Neural progenitor cell (in vitro differentiated cells): ENCODE data around the gene DPF3. TPM values are rescaled to one million over a fixed set of nuclear protein-coding genes. Genes with fewer than 3 reads are reported as not detected.

Experiments
- DNase-seq: peaks from one replicate; pipeline ENCODE4 v3.0.0-alpha.2; 2016; ENCODE audit warnings: low spot score
- H2AFZ ChIP-seq: fragments of 200-600 bp; sonication (generic); replicated peaks from 2 replicates; pipeline ENCODE4 v1.6.1; 2016; ENCODE audit warnings: antibody characterized with exemption
- H3F3A ChIP-seq: fragments of 200-600 bp; sonication (generic); 2 replicates; pipeline ENCODE4 v1.6.1; 2016; ENCODE audit warnings: antibody characterized with exemption, low read depth
- H3K27ac ChIP-seq: fragments of 200-600 bp; sonication (generic); 2 replicates; pipeline ENCODE4 v1.5.1; 2016; ENCODE audit warnings: mild to moderate bottlenecking
- H3K27me3 ChIP-seq: fragments of 200-600 bp; sonication (generic); 2 replicates; pipeline ENCODE4 v1.6.1; 2016; ENCODE audit warnings: mild to moderate bottlenecking, moderate library complexity
- H3K36me3 ChIP-seq: fragments of 200-600 bp; sonication (generic); 2 replicates; pipeline ENCODE4 v1.5.1; 2016
- H3K4me1 ChIP-seq: fragments of 200-600 bp; sonication (generic); 2 replicates; pipeline ENCODE4 v1.6.1; 2016; ENCODE audit warnings: mixed run types
- H3K4me2 ChIP-seq: fragments of 200-600 bp; sonication (generic); 2 replicates; pipeline ENCODE4 v1.6.1; 2016
- H3K4me3 ChIP-seq: fragments of 200-600 bp; sonication (generic); 2 replicates; pipeline ENCODE4 v1.5.1; 2016
- H3K79me2 ChIP-seq: fragments of 200-600 bp; sonication (generic); 2 replicates; pipeline ENCODE4 v1.6.1; 2016; ENCODE audit warnings: low read depth
- H3K9ac ChIP-seq: fragments of 200-600 bp; sonication (generic); 2 replicates; pipeline ENCODE4 v1.6.1; 2016
- H3K9me3 ChIP-seq: fragments of 200-600 bp; sonication (generic); 2 replicates; pipeline ENCODE4 v1.5.1; 2016; ENCODE audit warnings: low read depth
- H4K20me1 ChIP-seq: fragments of 200-600 bp; sonication (generic); 2 replicates; pipeline ENCODE4 v1.6.1; 2016; ENCODE audit warnings: low read depth
- H3K27ac Mint-ChIP-seq: 3 replicates; pipeline ENCODE4 v1.8.0; 2021; ENCODE audit warnings: mixed read lengths
- H3K27me3 Mint-ChIP-seq: 2 replicates; pipeline ENCODE4 v1.8.0; 2022; ENCODE audit warnings: low read depth, mild to moderate bottlenecking, inconsistent platforms, moderate library complexity, mixed read lengths; ENCODE audit not compliant: insufficient read depth
- H3K36me3 Mint-ChIP-seq: 3 replicates; pipeline ENCODE4 v1.8.0; 2021; ENCODE audit warnings: mixed read lengths
- H3K4me1 Mint-ChIP-seq: 3 replicates; pipeline ENCODE4 v1.8.0; 2021; ENCODE audit warnings: mixed read lengths
- H3K4me3 Mint-ChIP-seq: 3 replicates; pipeline ENCODE4 v1.8.0; 2021; ENCODE audit warnings: mild to moderate bottlenecking, moderate library complexity, mixed read lengths
- H3K9me3 Mint-ChIP-seq: 3 replicates; pipeline ENCODE4 v1.8.0; 2020; ENCODE audit warnings: mixed read lengths
- EZH2 ChIP-seq: fragments of 200-600 bp; sonication (generic); IDR thresholded peaks from 2 replicates; pipeline ENCODE4 v1.6.1; 2017; ENCODE audit warnings: antibody characterized with exemption, mild to moderate bottlenecking, moderate library complexity
- EZH2phosphoT487 ChIP-seq: fragments of 200-600 bp; sonication (generic); IDR thresholded peaks from 2 replicates; pipeline ENCODE4 v1.6.1; 2017; ENCODE audit warnings: antibody characterized with exemption
- total RNA-seq: library from RNA; depleted of rRNA; stranded (reverse); fragments of >200 nt; gene quantifications from 2 replicates; pipeline ENCODE4 v1.2.3, GENCODE V29; 2015; ENCODE audit warnings: low replicate concordance
- TF ChIP-seq, protein P1 (sequence below): fragments of 200-600 bp; sonication (generic); IDR thresholded peaks from 2 replicates; pipeline ENCODE4 v1.5.1; 2017; ENCODE audit warnings: antibody characterized with exemption, mild to moderate bottlenecking

DPF3 gene
- total RNA-seq, 1 donor from 2014 or later = not detected

- no peaks in the 10 kb centered on the region for H3K79me2 ChIP-seq
- H2AFZ ChIP-seq = no peak overlapping the region
- no peak overlapping the region for H3K27ac Mint-ChIP-seq
- DNase-seq = no peak
- no peaks in the 10 kb centered on the region for H3K36me3 Mint-ChIP-seq
- no peak overlapping the region for H3K4me3 Mint-ChIP-seq
- no peaks in the 10 kb centered on the region for H3K36me3 ChIP-seq
- H3K9ac ChIP-seq = no peak overlapping the region
- H3K9me3 Mint-ChIP-seq = peaks cover 3% of the 10 kb centered on the region
- no peaks in the 10 kb centered on the region for H4K20me1 ChIP-seq
- peaks cover 12% of the 10 kb centered on the region for H3K4me1 Mint-ChIP-seq
- H3K4me3 ChIP-seq = no peak overlapping the region
- peaks cover 15% of the 10 kb centered on the region for H3K4me1 ChIP-seq
- H3K27ac ChIP-seq = no peak overlapping the region
- H3K4me2 ChIP-seq = no peak overlapping the region
- no peaks in the 10 kb centered on the region for H3K27me3 ChIP-seq
- no peaks in the 10 kb centered on the region for H3K9me3 ChIP-seq
- peaks cover 3% of the 10 kb centered on the region for H3K27me3 Mint-ChIP-seq
- TF ChIP-seq, protein P1, sequence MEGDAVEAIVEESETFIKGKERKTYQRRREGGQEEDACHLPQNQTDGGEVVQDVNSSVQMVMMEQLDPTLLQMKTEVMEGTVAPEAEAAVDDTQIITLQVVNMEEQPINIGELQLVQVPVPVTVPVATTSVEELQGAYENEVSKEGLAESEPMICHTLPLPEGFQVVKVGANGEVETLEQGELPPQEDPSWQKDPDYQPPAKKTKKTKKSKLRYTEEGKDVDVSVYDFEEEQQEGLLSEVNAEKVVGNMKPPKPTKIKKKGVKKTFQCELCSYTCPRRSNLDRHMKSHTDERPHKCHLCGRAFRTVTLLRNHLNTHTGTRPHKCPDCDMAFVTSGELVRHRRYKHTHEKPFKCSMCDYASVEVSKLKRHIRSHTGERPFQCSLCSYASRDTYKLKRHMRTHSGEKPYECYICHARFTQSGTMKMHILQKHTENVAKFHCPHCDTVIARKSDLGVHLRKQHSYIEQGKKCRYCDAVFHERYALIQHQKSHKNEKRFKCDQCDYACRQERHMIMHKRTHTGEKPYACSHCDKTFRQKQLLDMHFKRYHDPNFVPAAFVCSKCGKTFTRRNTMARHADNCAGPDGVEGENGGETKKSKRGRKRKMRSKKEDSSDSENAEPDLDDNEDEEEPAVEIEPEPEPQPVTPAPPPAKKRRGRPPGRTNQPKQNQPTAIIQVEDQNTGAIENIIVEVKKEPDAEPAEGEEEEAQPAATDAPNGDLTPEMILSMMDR = no peak
- TF ChIP-seq EZH2 = no peak
- no peak for TF ChIP-seq EZH2phosphoT487
- H3F3A ChIP-seq = peaks cover 6% of the 10 kb centered on the region
Observed at GRCh38 chr14:72808564-72808963, 85.3 kb downstream of the DPF3 start.

- Mint-ChIP-seq H3K36me3 (no peaks in the 10 kb centered on the region), H3K4me3 (no peak overlapping the region), H3K4me1 (peaks cover 5% of the 10 kb centered on the region), H3K27ac (no peak overlapping the region), H3K27me3 (peaks cover 3% of the 10 kb centered on the region), H3K9me3 (no peaks in the 10 kb centered on the region)
- Histone ChIP-seq H3K4me1 (peaks cover 13% of the 10 kb centered on the region), H3K4me2 (no peak overlapping the region), H3K9me3 (no peaks in the 10 kb centered on the region), H3K27ac (no peak overlapping the region), H3F3A (peaks cover 6% of the 10 kb centered on the region), H2AFZ (no peak overlapping the region), H3K36me3 (no peaks in the 10 kb centered on the region), H3K4me3 (no peak overlapping the region), H3K9ac (no peak overlapping the region), H3K79me2 (no peaks in the 10 kb centered on the region), H4K20me1 (no peaks in the 10 kb centered on the region), H3K27me3 (no peaks in the 10 kb centered on the region)
- DNase-seq = no peak
- TF ChIP-seq, protein P1 = no peak
- no peak for TF ChIP-seq EZH2phosphoT487
Observed at GRCh38 chr14:72802588-72802946, 91.3 kb downstream of the DPF3 start.

GRCh38 chr14:72801836-72802587 lies 91.9 kb downstream of the DPF3 start:
- Histone ChIP-seq H2AFZ (no peak overlapping the region), H4K20me1 (no peaks in the 10 kb centered on the region), H3K4me3 (no peak overlapping the region), H3K4me1 (peaks cover 17% of the 10 kb centered on the region), H3K9me3 (no peaks in the 10 kb centered on the region), H3K36me3 (no peaks in the 10 kb centered on the region), H3K9ac (no peak overlapping the region), H3K79me2 (no peaks in the 10 kb centered on the region), H3K27ac (no peak overlapping the region), H3K27me3 (no peaks in the 10 kb centered on the region), H3K4me2 (no peak overlapping the region), H3F3A (peaks cover 6% of the 10 kb centered on the region)
- no peak overlapping the region for H3K4me3 Mint-ChIP-seq
- H3K27ac Mint-ChIP-seq = peak overlapping the region; percentile 84
- peaks cover 8% of the 10 kb centered on the region for H3K4me1 Mint-ChIP-seq
- DNase-seq = no peak
- no peaks in the 10 kb centered on the region for H3K9me3 Mint-ChIP-seq
- no peaks in the 10 kb centered on the region for H3K36me3 Mint-ChIP-seq
- H3K27me3 Mint-ChIP-seq = peaks cover 3% of the 10 kb centered on the region
- TF ChIP-seq EZH2 (no peak), EZH2phosphoT487 (no peak)
- TF ChIP-seq, protein P1 = no peak
